Naive B cell (primary cell): ENCODE measurements around the gene FBXW5. TPM values are rescaled to one million over a fixed set of nuclear protein-coding genes. Genes with fewer than 3 reads are reported as not detected.

Source experiments
- ATAC-seq, 2 donors: fragments of 150-1000 bp; cut with Tn5 transposase; 2 replicates each; pipeline ENCODE4 v1.10.0; 2021; ENCODE audit warnings: low read depth in 2 of 2, mild to moderate bottlenecking in 2 of 2, moderate library complexity in 2 of 2
- DNase-seq: peaks from one replicate; pipeline ENCODE4 v3.0.0; 2022
- H3K27ac Mint-ChIP-seq, 6 donors: one replicate each; pipeline ENCODE4 v1.8.0; 2020 to 2022; ENCODE audit warnings: mild to moderate bottlenecking in 6 of 6, mixed read lengths in 6 of 6, moderate library complexity in 5 of 6, inconsistent platforms in 2 of 6
- H3K27me3 Mint-ChIP-seq, 3 donors: one replicate each; pipeline ENCODE4 v1.8.0; 2021 to 2022; ENCODE audit warnings: mixed read lengths in 3 of 3, mild to moderate bottlenecking in 1 of 3
- H3K36me3 Mint-ChIP-seq, 2 donors: one replicate each; pipeline ENCODE4 v1.8.0; 2020 to 2022; ENCODE audit warnings: mixed read lengths in 2 of 2, inconsistent platforms in 1 of 2, mild to moderate bottlenecking in 1 of 2
- H3K4me1 Mint-ChIP-seq, 3 donors: one replicate each; pipeline ENCODE4 v1.8.0; 2020 to 2022; ENCODE audit warnings: mixed read lengths in 3 of 3, inconsistent platforms in 1 of 3, mild to moderate bottlenecking in 1 of 3, moderate library complexity in 1 of 3
- H3K4me3 Mint-ChIP-seq, 8 donors: one replicate each; pipeline ENCODE4 v1.8.0; 2020 to 2022; ENCODE audit warnings: mild to moderate bottlenecking in 8 of 8, mixed read lengths in 8 of 8, moderate library complexity in 8 of 8, inconsistent platforms in 2 of 8
- H3K9me3 Mint-ChIP-seq, 7 donors: one replicate each; pipeline ENCODE4 v1.8.0; 2020 to 2022; ENCODE audit warnings: mixed read lengths in 7 of 7, mild to moderate bottlenecking in 5 of 7, inconsistent platforms in 2 of 7, moderate library complexity in 1 of 7
- polyA plus RNA-seq, 6 donors: library from polyadenylated mRNA; unstranded; fragments of 300-500 nt; fragmentation: Illumina TruSeq; gene quantifications; one replicate each; pipeline ENCODE4 v1.2.3, GENCODE V29; 2021; ENCODE audit warnings: low read depth in 6 of 6

FBXW5 gene
- polyA plus RNA-seq, 6 donors from 2014 or later, result 48.2 to 105 (median 55.1) TPM

- Mint-ChIP-seq H3K9me3 (no peaks in the 10 kb centered on the region), H3K4me3 (peak within 1 kb of the TSS in 1 of 8 donors; percentile 17)
Measured at GRCh38 chr9:136982232-136983051, 37.9 kb upstream of the FBXW5 start, which contains the start of gene LCNL1. TSS of gene LCNL1 (plus strand) at chr9:136982993. CDS start at chr9:136983587, 594 bp downstream.

GRCh38 chr9:136981588-136982231 lies 37.2 kb upstream of the FBXW5 start:
- no peak for ATAC-seq
- peaks cover 0 to 8% of the 10 kb centered on the region in 2 donors for H3K36me3 Mint-ChIP-seq
- no peak for DNase-seq
- no peak overlapping the region for H3K27ac Mint-ChIP-seq
- peaks cover 6 to 66% (median 30%) of the 10 kb centered on the region in 3 donors for H3K27me3 Mint-ChIP-seq
- H3K9me3 Mint-ChIP-seq, result no peaks in the 10 kb centered on the region
- H3K4me1 Mint-ChIP-seq, result peaks cover 0 to 4% (median 2%) of the 10 kb centered on the region in 3 donors
- no peak overlapping the region for H3K4me3 Mint-ChIP-seq

More at GRCh38 chr9:136982232-136983051, 37.9 kb upstream of the FBXW5 start, which contains the start of gene LCNL1:
- Mint-ChIP-seq H3K4me1 (peaks cover 0 to 4% (median 2%) of the 10 kb centered on the region in 3 donors), H3K27ac (no peak within 1 kb of the TSS), H3K27me3 (peaks cover 6 to 65% (median 30%) of the 10 kb centered on the region in 3 donors), H3K36me3 (peaks cover 0 to 8% of the 10 kb centered on the region in 2 donors)
- no peak for ATAC-seq
- no peak for DNase-seq

GRCh38 chr9:136980669-136981478 lies 36.3 kb upstream of the FBXW5 start:
- Mint-ChIP-seq H3K9me3 (no peaks in the 10 kb centered on the region), H3K4me1 (peaks cover 0 to 4% (median 0%) of the 10 kb centered on the region in 3 donors), H3K4me3 (peak overlapping the region in 2 of 8 donors; percentile 33 to 42), H3K27ac (no peak overlapping the region), H3K27me3 (peaks cover 10 to 67% (median 37%) of the 10 kb centered on the region in 3 donors), H3K36me3 (peaks cover 0 to 8% of the 10 kb centered on the region in 2 donors)
- ATAC-seq (no peak), DNase-seq (no peak)

- DNase-seq (no peak), ATAC-seq (no peak)
- peaks cover 0 to 4% (median 0%) of the 10 kb centered on the region in 3 donors for H3K4me1 Mint-ChIP-seq
- H3K36me3 Mint-ChIP-seq, result peaks cover 0 to 8% of the 10 kb centered on the region in 2 donors
- H3K27ac Mint-ChIP-seq, result no peak overlapping the region
- H3K27me3 Mint-ChIP-seq, result peaks cover 10 to 76% (median 37%) of the 10 kb centered on the region in 3 donors
- H3K4me3 Mint-ChIP-seq, result no peak overlapping the region
- no peaks in the 10 kb centered on the region for H3K9me3 Mint-ChIP-seq
Measured at GRCh38 chr9:136979769-136980587, 35.4 kb upstream of the FBXW5 start.

GRCh38 chr9:136978865-136979544 lies 34.5 kb upstream of the FBXW5 start:
- no peak overlapping the region for H3K4me3 Mint-ChIP-seq

GRCh38 chr9:136978073-136978864 lies 33.7 kb upstream of the FBXW5 start:
- peak overlapping the region in 1 of 8 donors; percentile 46 for H3K4me3 Mint-ChIP-seq
- no peaks in the 10 kb centered on the region for H3K4me1 Mint-ChIP-seq
- no peak overlapping the region for H3K27ac Mint-ChIP-seq
- peaks cover 4 to 68% (median 27%) of the 10 kb centered on the region in 3 donors for H3K27me3 Mint-ChIP-seq
- ATAC-seq (peak; percentile 41 to 52), DNase-seq (no peak)
- no peaks in the 10 kb centered on the region for H3K9me3 Mint-ChIP-seq
- no peaks in the 10 kb centered on the region for H3K36me3 Mint-ChIP-seq

More at GRCh38 chr9:136978865-136979544, 34.5 kb upstream of the FBXW5 start:
- DNase-seq, result no peak
- peaks cover 0 to 5% of the 10 kb centered on the region in 2 donors for H3K36me3 Mint-ChIP-seq
- no peaks in the 10 kb centered on the region for H3K9me3 Mint-ChIP-seq
- H3K27ac Mint-ChIP-seq, result no peak overlapping the region
- H3K27me3 Mint-ChIP-seq, result peaks cover 8 to 73% (median 33%) of the 10 kb centered on the region in 3 donors
- peaks cover 0 to 3% (median 0%) of the 10 kb centered on the region in 3 donors for H3K4me1 Mint-ChIP-seq
- ATAC-seq, result no peak

- Mint-ChIP-seq H3K27ac (no peak overlapping the region), H3K27me3 (peaks cover 4 to 62% (median 27%) of the 10 kb centered on the region in 3 donors), H3K4me3 (peak overlapping the region in 2 of 8 donors; percentile 40 to 46), H3K9me3 (no peaks in the 10 kb centered on the region), H3K36me3 (no peaks in the 10 kb centered on the region), H3K4me1 (no peaks in the 10 kb centered on the region)
- no peak for DNase-seq
- no peak for ATAC-seq
Measured at GRCh38 chr9:136977649-136978072, 33.1 kb upstream of the FBXW5 start.

- H3K4me3 Mint-ChIP-seq, result peak within 1 kb of the TSS in 4 of 8 donors; percentile 25 to 76 (median 43)
- peak within 1 kb of the TSS in 1 of 6 donors; percentile 30 for H3K27ac Mint-ChIP-seq
Measured at GRCh38 chr9:136977223-136977622, 32.7 kb upstream of the FBXW5 start, which contains the start of gene PTGDS. TSS of gene PTGDS (plus strand) at chr9:136977504. CDS start at chr9:136977579, 75 bp downstream.

GRCh38 chr9:136975644-136976043 lies 31.1 kb upstream of the FBXW5 start:
- Mint-ChIP-seq H3K4me3 (peak overlapping the region in 1 of 8 donors; percentile 25), H3K4me1 (no peaks in the 10 kb centered on the region), H3K36me3 (no peaks in the 10 kb centered on the region), H3K27ac (peak overlapping the region in 1 of 6 donors; percentile 42), H3K9me3 (no peaks in the 10 kb centered on the region), H3K27me3 (peaks cover 4 to 41% (median 22%) of the 10 kb centered on the region in 3 donors)
- ATAC-seq (peak in 1 of 2 donors; percentile 22), DNase-seq (no peak)

More at GRCh38 chr9:136977223-136977622, 32.7 kb upstream of the FBXW5 start, which contains the start of gene PTGDS:
- H3K27me3 Mint-ChIP-seq, result peaks cover 4 to 57% (median 27%) of the 10 kb centered on the region in 3 donors
- H3K36me3 Mint-ChIP-seq, result no peaks in the 10 kb centered on the region
- H3K9me3 Mint-ChIP-seq, result no peaks in the 10 kb centered on the region
- DNase-seq (no peak), ATAC-seq (no peak)
- H3K4me1 Mint-ChIP-seq, result no peaks in the 10 kb centered on the region

- Mint-ChIP-seq H3K36me3 (no peaks in the 10 kb centered on the region), H3K9me3 (no peaks in the 10 kb centered on the region), H3K27me3 (peaks cover 4 to 41% (median 15%) of the 10 kb centered on the region in 3 donors), H3K4me1 (no peaks in the 10 kb centered on the region), H3K4me3 (no peak overlapping the region), H3K27ac (peak overlapping the region in 1 of 6 donors; percentile 42)
- ATAC-seq (no peak), DNase-seq (no peak)
Measured at GRCh38 chr9:136974817-136975535, 30.4 kb upstream of the FBXW5 start.
